CD4-positive, alpha-beta T cell (primary cell): Measurements from ENCODE around the gene RIPOR3. TPM values are rescaled to one million over a fixed set of nuclear protein-coding genes. Genes with fewer than 3 reads are reported as not detected.
"Not testable (repeated sequence)": the region's sequence is repeated elsewhere in the genome, so short reads cannot be mapped to it uniquely, and the experiment has no call there.

Experiments
- ATAC-seq: fragments of 200-7000 bp; cut with Tn5 transposase; one replicate; pipeline ENCODE4 v1.10.0; 2022; ENCODE audit warnings: mild to moderate bottlenecking; ENCODE audit not compliant: poor library complexity
- CTCF ChIA-PET: fragments of 350-600 bp; sonication (Branson Sonifier 250); formaldehyde crosslinking; loops from one replicate; lab custom pipeline; 2021; ENCODE audit warnings: antibody characterized with exemption, inconsistent platforms; lab: Charles Lee
- POLR2A ChIA-PET: fragments of 350-600 bp; sonication (Branson Sonifier 250); formaldehyde crosslinking; loops from one replicate; lab custom pipeline; 2021; ENCODE audit warnings: antibody characterized with exemption, inconsistent platforms; lab: Charles Lee
- DNase-seq, 14 experiments: peaks; one replicate each; pipeline ENCODE4 v3.0.0-alpha.2; 2013 to 2020; ENCODE audit warnings: mixed read lengths in 2 of 14
- H3K27ac ChIP-seq, 2 donors: one replicate each; pipeline versions ENCODE4 v1.5.1 to v1.7.0; 2013; ENCODE audit warnings: low read length in 2 of 2, low read depth in 1 of 2, mild to moderate bottlenecking in 1 of 2
- H3K27me3 ChIP-seq, 2 experiments: 1 replicate in 1 of 2; 2 replicates in 1 of 2; pipeline versions ENCODE4 v1.6.1 to v1.7.0; 2013; ENCODE audit warnings: low read length in 2 of 2, control low read depth in 1 of 2, mild to moderate bottlenecking in 1 of 2, moderate library complexity in 1 of 2; ENCODE audit not compliant: insufficient read depth in 2 of 2, control insufficient read depth in 1 of 2
- H3K36me3 ChIP-seq: one replicate; pipeline ENCODE4 v1.6.1; 2013; ENCODE audit warnings: low read length, control low read depth; ENCODE audit not compliant: insufficient read depth
- H3K4me1 ChIP-seq: one replicate; pipeline ENCODE4 v1.6.1; 2013; ENCODE audit warnings: low read length, control low read depth; ENCODE audit not compliant: insufficient read depth
- H3K4me3 ChIP-seq: one replicate; pipeline ENCODE4 v1.5.1; 2013; ENCODE audit warnings: mild to moderate bottlenecking, low read length, moderate library complexity
- H3K9me3 ChIP-seq, 2 experiments: 1 replicate in 1 of 2; 2 replicates in 1 of 2; pipeline versions ENCODE4 v1.6.1 to v1.7.0; 2013; ENCODE audit warnings: low read length in 2 of 2, mild to moderate bottlenecking in 2 of 2, control low read depth in 1 of 2, moderate library complexity in 1 of 2; ENCODE audit not compliant: control insufficient read depth in 1 of 2, insufficient read depth in 1 of 2
- H3K27ac Mint-ChIP-seq: one replicate; pipeline ENCODE4 v1.8.0; 2020; ENCODE audit warnings: mixed read lengths
- H3K27me3 Mint-ChIP-seq: one replicate; pipeline ENCODE4 v1.8.0; 2021; ENCODE audit warnings: mixed read lengths
- H3K36me3 Mint-ChIP-seq: one replicate; pipeline ENCODE4 v1.8.0; 2021; ENCODE audit warnings: low read depth, mixed read lengths
- H3K4me1 Mint-ChIP-seq: one replicate; pipeline ENCODE4 v1.8.0; 2021; ENCODE audit warnings: low read depth, mixed read lengths
- H3K4me3 Mint-ChIP-seq: one replicate; pipeline ENCODE4 v1.8.0; 2020; ENCODE audit warnings: mild to moderate bottlenecking, mixed read lengths
- H3K9me3 Mint-ChIP-seq: one replicate; pipeline ENCODE4 v1.8.0; 2020; ENCODE audit warnings: mixed read lengths
- intact Hi-C, 2 experiments: fragments of 100-400 bp; cut with DNase I in 1 of 2; cut with micrococcal nuclease in 1 of 2; formaldehyde crosslinking; loops; one replicate each; pipeline versions ENCODE4 v1.15.1 to v1.9.0; 2023 to 2025; cut with DNase I, micrococcal nuclease
- total RNA-seq, 174 experiments: library from RNA in 2 of 174; stranded (reverse) in 2 of 174; gene quantifications; one replicate each; pipeline ENCODE4 v1.2.3 and lab custom pipeline; 2021 to 2026
- TF ChIP-seq, protein P1 (sequence below): fragments of 200-600 bp; IDR thresholded peaks from one replicate; pipeline ENCODE4 v1.8.0; 2022; ENCODE audit warnings: antibody characterized with exemption, mild to moderate bottlenecking

The RIPOR3 gene
- total RNA-seq, 2 experiments from 2014 or later, result not detected

DNA sequence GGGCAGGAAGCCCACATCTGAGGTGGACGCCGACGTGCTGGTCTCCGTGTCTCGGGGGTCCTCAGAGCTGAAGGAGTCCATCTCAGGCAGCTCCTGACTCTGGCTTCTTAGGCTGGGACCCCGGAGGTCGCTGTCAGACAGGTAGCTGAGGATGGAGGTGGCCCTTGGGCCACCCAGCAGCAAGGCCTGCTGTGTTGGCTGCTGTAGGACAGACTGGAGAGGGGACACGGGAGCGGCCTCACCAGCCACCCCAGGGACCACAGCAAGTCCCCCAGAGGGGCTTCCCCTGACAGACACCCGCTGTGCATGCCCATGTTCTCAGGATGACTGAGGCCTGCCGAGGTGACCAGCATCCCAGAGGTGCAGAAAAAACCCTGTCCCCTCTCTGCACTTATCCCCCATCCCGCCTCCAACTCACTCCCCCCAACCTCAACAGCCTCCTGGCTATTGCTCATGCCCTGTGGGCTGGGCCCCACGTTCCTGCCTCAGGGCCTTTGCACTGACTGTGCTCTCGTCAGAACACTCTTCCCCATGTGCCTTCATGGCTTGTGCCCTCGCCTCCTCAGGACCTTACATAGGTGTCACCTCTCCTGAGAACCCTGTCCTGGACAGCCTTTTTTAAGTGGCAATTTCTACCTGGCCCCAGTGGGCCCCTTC lies 88.8 kb downstream of the RIPOR3 start:
- H3K27ac Mint-ChIP-seq, result no peak overlapping the region
- intact Hi-C loops, result no loop called here
- Histone ChIP-seq H3K4me3 (no peak overlapping the region), H3K4me1 (peaks cover 4% of the 10 kb centered on the region), H3K36me3 (no peaks in the 10 kb centered on the region), H3K9me3 (peaks cover 0 to 8% of the 10 kb centered on the region in 2 experiments), H3K27ac (no peak overlapping the region), H3K27me3 (peaks cover 0 to 6% of the 10 kb centered on the region in 2 experiments)
- CTCF ChIA-PET, result no interaction called here
- ATAC-seq, result no peak
- DNase-seq, result no peak
- TF ChIP-seq, protein P1, sequence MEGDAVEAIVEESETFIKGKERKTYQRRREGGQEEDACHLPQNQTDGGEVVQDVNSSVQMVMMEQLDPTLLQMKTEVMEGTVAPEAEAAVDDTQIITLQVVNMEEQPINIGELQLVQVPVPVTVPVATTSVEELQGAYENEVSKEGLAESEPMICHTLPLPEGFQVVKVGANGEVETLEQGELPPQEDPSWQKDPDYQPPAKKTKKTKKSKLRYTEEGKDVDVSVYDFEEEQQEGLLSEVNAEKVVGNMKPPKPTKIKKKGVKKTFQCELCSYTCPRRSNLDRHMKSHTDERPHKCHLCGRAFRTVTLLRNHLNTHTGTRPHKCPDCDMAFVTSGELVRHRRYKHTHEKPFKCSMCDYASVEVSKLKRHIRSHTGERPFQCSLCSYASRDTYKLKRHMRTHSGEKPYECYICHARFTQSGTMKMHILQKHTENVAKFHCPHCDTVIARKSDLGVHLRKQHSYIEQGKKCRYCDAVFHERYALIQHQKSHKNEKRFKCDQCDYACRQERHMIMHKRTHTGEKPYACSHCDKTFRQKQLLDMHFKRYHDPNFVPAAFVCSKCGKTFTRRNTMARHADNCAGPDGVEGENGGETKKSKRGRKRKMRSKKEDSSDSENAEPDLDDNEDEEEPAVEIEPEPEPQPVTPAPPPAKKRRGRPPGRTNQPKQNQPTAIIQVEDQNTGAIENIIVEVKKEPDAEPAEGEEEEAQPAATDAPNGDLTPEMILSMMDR, result no peak
- H3K9me3 Mint-ChIP-seq, result no peaks in the 10 kb centered on the region
- H3K36me3 Mint-ChIP-seq, result no peaks in the 10 kb centered on the region
- no peaks in the 10 kb centered on the region for H3K4me1 Mint-ChIP-seq
- no peak overlapping the region for H3K4me3 Mint-ChIP-seq
- POLR2A ChIA-PET, result no interaction called here
- peaks cover 8% of the 10 kb centered on the region for H3K27me3 Mint-ChIP-seq

DNA sequence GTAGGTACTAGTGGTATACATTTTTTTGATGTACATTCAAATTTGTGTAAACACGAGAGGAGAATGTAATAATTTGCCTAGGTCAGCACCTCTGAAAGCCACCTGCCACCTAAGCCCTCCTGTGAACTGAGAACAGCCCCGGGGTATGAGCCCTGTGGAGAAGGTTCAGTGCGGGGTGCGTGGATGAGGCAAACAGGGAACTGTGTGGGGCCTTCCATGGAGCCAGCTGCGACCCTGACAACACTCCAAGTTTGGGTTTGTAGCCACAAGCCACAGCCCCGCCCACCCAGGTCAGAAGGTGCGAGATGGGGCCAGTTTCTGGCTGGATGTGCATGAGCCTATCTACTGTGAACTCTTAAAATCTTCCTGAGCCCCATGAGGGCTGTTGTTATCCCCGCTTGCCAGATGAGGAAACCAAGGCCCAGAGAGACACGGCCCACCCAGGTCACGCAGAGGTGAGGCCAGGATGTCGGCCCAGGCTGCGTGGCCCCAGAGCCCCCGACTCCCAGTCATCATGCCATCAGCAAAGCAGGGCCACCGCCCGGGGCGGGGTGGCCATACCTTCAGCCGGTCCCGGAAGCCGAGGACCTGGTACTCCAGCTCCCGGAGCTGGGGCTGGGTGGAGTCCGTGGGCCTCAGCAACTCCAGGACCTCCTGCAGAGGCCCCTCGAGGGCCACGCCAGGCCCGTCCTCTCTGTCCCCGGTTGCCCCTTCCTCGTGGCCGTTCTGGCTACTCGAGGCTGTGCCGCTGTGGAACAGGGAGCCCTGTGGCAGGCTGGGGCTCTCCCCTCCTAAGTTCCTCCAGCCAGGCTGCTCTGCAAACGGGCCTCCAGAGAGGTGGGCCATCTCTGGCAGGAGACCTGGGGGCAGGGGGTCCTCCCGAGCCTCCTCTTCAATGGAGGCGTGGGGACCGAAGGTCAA lies 89.6 kb downstream of the RIPOR3 start:
- TF ChIP-seq, protein P1, result no peak
- Mint-ChIP-seq H3K36me3 (no peaks in the 10 kb centered on the region), H3K27me3 (peaks cover 8% of the 10 kb centered on the region), H3K27ac (no peak overlapping the region), H3K4me3 (no peak overlapping the region), H3K9me3 (no peaks in the 10 kb centered on the region), H3K4me1 (no peaks in the 10 kb centered on the region)
- Histone ChIP-seq H3K36me3 (no peaks in the 10 kb centered on the region), H3K4me3 (no peak overlapping the region), H3K27ac (no peak overlapping the region), H3K4me1 (peaks cover 4% of the 10 kb centered on the region), H3K27me3 (peaks cover 0 to 6% of the 10 kb centered on the region in 2 experiments), H3K9me3 (peaks cover 0 to 8% of the 10 kb centered on the region in 2 experiments)
- DNase-seq, result no peak
- ATAC-seq, result no peak
- intact Hi-C loops, result no loop called here
- POLR2A ChIA-PET, result no interaction called here
- CTCF ChIA-PET, result no interaction called here

DNA sequence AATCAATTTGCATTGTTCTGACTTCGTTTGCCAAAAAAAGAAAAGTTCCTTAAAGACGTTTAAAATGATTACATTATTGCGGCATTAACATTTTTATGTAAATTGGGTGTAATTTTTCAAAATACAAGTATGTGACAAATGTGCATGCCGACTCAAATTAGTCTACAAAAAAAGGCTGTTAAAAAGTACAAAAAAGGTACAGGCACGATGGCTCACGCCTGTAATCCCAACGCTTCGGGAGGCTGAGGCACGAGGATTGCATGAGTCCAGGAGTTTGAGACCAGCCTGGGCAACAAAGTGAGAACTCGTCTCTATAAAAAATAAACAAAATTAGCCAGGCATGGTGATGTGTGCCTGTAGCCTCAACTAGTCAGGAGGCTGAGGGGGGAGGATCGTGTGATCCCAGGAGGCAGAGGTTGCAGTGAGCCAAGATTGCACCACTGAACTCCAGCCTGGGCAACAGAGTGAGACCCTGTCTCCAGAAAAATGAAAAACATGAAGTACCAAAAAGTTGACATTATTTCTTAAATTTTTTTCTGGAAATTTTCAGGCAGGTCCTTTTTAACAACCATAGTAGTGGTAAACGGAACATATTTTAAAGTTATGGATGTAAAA lies 91.0 kb downstream of the RIPOR3 start:
- Mint-ChIP-seq H3K27me3 (peaks cover 8% of the 10 kb centered on the region), H3K9me3 (no peaks in the 10 kb centered on the region), H3K36me3 (no peaks in the 10 kb centered on the region), H3K4me1 (peaks cover 8% of the 10 kb centered on the region), H3K27ac (no peak overlapping the region), H3K4me3 (no peak overlapping the region)
- TF ChIP-seq, protein P1, result no peak
- Histone ChIP-seq H3K4me3 (no peak overlapping the region), H3K9me3 (peaks cover 0 to 8% of the 10 kb centered on the region in 2 experiments), H3K27ac (no peak overlapping the region), H3K4me1 (peaks cover 9% of the 10 kb centered on the region), H3K36me3 (no peaks in the 10 kb centered on the region), H3K27me3 (peaks cover 0 to 4% of the 10 kb centered on the region in 2 experiments)
- intact Hi-C loops, result no loop called here
- ATAC-seq (no peak), DNase-seq (no peak)
- POLR2A ChIA-PET, result no interaction called here
- CTCF ChIA-PET, result no interaction called here

DNA sequence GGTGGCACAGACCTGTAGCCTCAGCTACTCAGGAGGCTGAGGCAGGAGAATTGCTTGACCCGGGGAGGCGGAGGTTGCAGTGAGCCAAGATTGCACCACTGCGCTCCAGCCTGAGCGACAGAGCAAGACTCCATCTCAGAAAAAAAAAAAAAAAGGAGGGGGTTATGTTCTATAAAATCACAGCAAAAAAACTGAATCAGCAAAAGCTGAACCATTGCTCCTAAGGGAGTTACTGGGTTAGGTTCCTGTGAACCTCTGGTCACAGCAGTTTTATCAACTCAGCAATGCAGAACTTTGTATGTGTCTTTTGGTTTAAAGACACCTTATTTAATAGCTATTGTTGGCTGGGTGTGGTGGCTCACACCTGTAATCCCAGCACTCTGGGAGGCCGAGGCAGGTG lies 92.6 kb downstream of the RIPOR3 start:
- H3K9me3 ChIP-seq, DNase-seq, H3K4me1 ChIP-seq, H3K27ac ChIP-seq, ATAC-seq, POLR2A ChIA-PET, H3K27me3 Mint-ChIP-seq, H3K27me3 ChIP-seq, intact Hi-C loops, H3K36me3 Mint-ChIP-seq, H3K4me1 Mint-ChIP-seq, H3K4me3 Mint-ChIP-seq, H3K9me3 Mint-ChIP-seq, H3K4me3 ChIP-seq, H3K36me3 ChIP-seq, H3K27ac Mint-ChIP-seq: not testable (repeated sequence)
- CTCF ChIA-PET, result interaction anchor here (0.6 to 1.9 kb wide), 2 partner anchors 11 to 620 kb away, joined by 3 to 5 read pairs; no protein-coding TSS in a partner anchor
